GM12878 (cell line): ENCODE data around the gene DYSF. TPM values are rescaled to one million over a fixed set of nuclear protein-coding genes. Genes with fewer than 3 reads are reported as not detected.

Experiments
- ATAC-seq: fragments of 200-7000 bp; cut with Tn5 transposase; 3 replicates; pipeline ENCODE4 v1.9.1; 2020; ENCODE audit warnings: mild to moderate bottlenecking, moderate library complexity
- BruUV-seq: library from RNA; stranded (reverse); fragments of 400-500 nt; replicated peaks from 2 replicates; lab custom pipeline; 2021; lab: Mats Ljungman, UMichigan
- CTCF ChIA-PET: fragments of 300-600 bp; sonication (Branson Sonifier 250); formaldehyde crosslinking; extraction: SDS; loops from one replicate; lab custom pipeline; 2021; ENCODE audit warnings: inconsistent platforms; lab: Yijun Ruan, JAX
- POLR2A ChIA-PET: fragments of 350-600 bp; formaldehyde crosslinking; extraction: SDS; loops from one replicate; lab custom pipeline; 2021; ENCODE audit warnings: inconsistent platforms; lab: Charles Lee
- RAD21 ChIA-PET: fragments of 300-600 bp; sonication (Branson Sonifier 250); formaldehyde crosslinking; loops from one replicate; lab custom pipeline; 2023; ENCODE audit warnings: antibody characterized with exemption; ENCODE audit not compliant: unreplicated experiment; lab: Charles Lee
- SMC1A ChIA-PET: fragments of 300-600 bp; sonication (Branson Sonifier 250); formaldehyde crosslinking; loops from one replicate; lab custom pipeline; 2023; ENCODE audit not compliant: unreplicated experiment, uncharacterized antibody; lab: Charles Lee
- DNase-seq: peaks from one replicate; pipeline ENCODE4 v3.0.0-alpha.2; 2011; ENCODE audit warnings: low read depth, low spot score
- FAIRE-seq: peaks from 3 replicates; lab custom pipeline; 2011; peaks lifted over from hg19 to GRCh38; lab: Jason Lieb, UNC
- H2AFZ ChIP-seq: 2 replicates; pipeline ENCODE4 v1.6.0; 2011; ENCODE audit warnings: low read depth, low read length, control low read depth; ENCODE audit not compliant: control insufficient read depth
- H3K27ac ChIP-seq: 2 replicates; pipeline ENCODE4 v1.5.1; 2011; ENCODE audit warnings: control low read depth; ENCODE audit not compliant: control insufficient read depth, insufficient read depth
- H3K27me3 ChIP-seq, 2 experiments: replicated peaks in 1 of 2; 2 replicates each; pipeline versions ENCODE4 v1.6.0 to v1.6.1; 2011; ENCODE audit warnings: low read length in 1 of 2; ENCODE audit not compliant: control insufficient read depth in 2 of 2, insufficient read depth in 2 of 2
- H3K36me3 ChIP-seq, 2 experiments: 2 replicates each; pipeline ENCODE4 v1.5.1; 2011; ENCODE audit warnings: low read length in 1 of 2; ENCODE audit not compliant: control insufficient read depth in 2 of 2, insufficient read depth in 2 of 2
- H3K4me1 ChIP-seq: 2 replicates; pipeline ENCODE4 v1.6.1; 2011; ENCODE audit warnings: mild to moderate bottlenecking, low read length, moderate library complexity, mixed read lengths; ENCODE audit not compliant: control insufficient read depth, insufficient read depth
- H3K4me2 ChIP-seq: 2 replicates; pipeline ENCODE4 v1.6.0; 2011; ENCODE audit warnings: control low read depth; ENCODE audit not compliant: control insufficient read depth, insufficient read depth
- H3K4me3 ChIP-seq: fragments of 200-600 bp; sonication (generic); 2 replicates; pipeline ENCODE4 v1.5.1; 2016
- H3K79me2 ChIP-seq: 2 replicates; pipeline ENCODE4 v1.6.0; 2011; ENCODE audit warnings: low read length; ENCODE audit not compliant: control insufficient read depth, insufficient read depth
- H3K9ac ChIP-seq: 2 replicates; pipeline ENCODE4 v1.8.0; 2011; ENCODE audit warnings: low read length, control low read depth, mixed read lengths; ENCODE audit not compliant: control insufficient read depth, insufficient read depth
- H3K9me3 ChIP-seq: replicated peaks from 3 replicates; pipeline ENCODE4 v1.5.1; 2011; ENCODE audit warnings: mild to moderate bottlenecking, low read length; ENCODE audit not compliant: control insufficient read depth, insufficient read depth
- H4K20me1 ChIP-seq: 2 replicates; pipeline ENCODE4 v1.6.0; 2011; ENCODE audit not compliant: control insufficient read depth, insufficient read depth
- HDAC2 ChIP-seq: fragments of 200-600 bp; sonication (generic); IDR thresholded peaks from 2 replicates; pipeline ENCODE4 v1.6.1; 2017
- NR2C2 ChIP-seq: IDR thresholded peaks from 2 replicates; pipeline ENCODE4 v1.6.1; 2011; ENCODE audit warnings: borderline replicate concordance, low read depth; ENCODE audit not compliant: control insufficient read depth, insufficient read length
- NR2F1 ChIP-seq: fragments of 450-650 bp; conservative IDR thresholded peaks from 2 replicates; pipeline ENCODE4 v1.6.1; 2017; ENCODE audit warnings: mild to moderate bottlenecking
- PAX5 ChIP-seq: IDR thresholded peaks from 2 replicates; pipeline ENCODE4 v1.6.1; 2011; ENCODE audit warnings: low read depth, low read length, borderline replicate concordance
- SREBF2 ChIP-seq: IDR thresholded peaks from 2 replicates; pipeline ENCODE4 v1.6.1; 2012; ENCODE audit warnings: mild to moderate bottlenecking, low read length
- TCF12 ChIP-seq: IDR thresholded peaks from 2 replicates; pipeline ENCODE4 v1.6.1; 2011; ENCODE audit warnings: low read depth, mild to moderate bottlenecking, low read length
- WGBS: methylation state at CpG from one replicate; pipeline ENCODE4 v1.1.6; 2016; ENCODE audit warnings: low lambda C conversion rate; ENCODE audit not compliant: insufficient replicate concordance, insufficient coverage; ENCODE audit errors: missing lambda C conversion rate; 5-methylcytosine and 5-hydroxymethylcytosine counted together
- in situ Hi-C: fragments of 300-500 bp; cut with MboI; formaldehyde crosslinking; loops from 9 replicates; pipeline ENCODE4 v1.14.3; 2018; ENCODE audit warnings: mixed read lengths
- intact Hi-C: fragments of 100-400 bp; cut with micrococcal nuclease; formaldehyde crosslinking; loops from one replicate; pipeline ENCODE4 v1.14.2; 2022; ENCODE audit not compliant: unreplicated experiment
- polyA plus RNA-seq, 11 experiments: library from polyadenylated mRNA; depleted of rRNA in 4 of 11; unstranded in 6 of 11; stranded (reverse) in 5 of 11; fragments of >200 nt; fragmentation: Nextera tagmentation in 4 of 11; fragmentation: Illumina TruSeq in 1 of 11; extraction: Ambion mirVana in 4 of 11; extraction: Trizol in 1 of 11; gene quantifications; 1 replicate in 1 of 11; 2 replicates in 10 of 11; pipeline versions ENCODE4 v1.2.1 to v1.2.3, GENCODE V29; 2011 to 2016; ENCODE audit warnings: inconsistent platforms in 2 of 11, missing spikeins in 2 of 11, low read depth in 1 of 11
- total RNA-seq, 4 experiments: library from RNA; depleted of rRNA in 3 of 4; stranded (reverse); fragments of >200 nt in 3 of 4; fragmentation: Illumina TruSeq in 1 of 4; extraction: Trizol in 1 of 4; gene quantifications; 2 replicates each; pipeline versions ENCODE4 v1.2.1 to v1.2.3, GENCODE V29; 2013 to 2021
- TF ChIP-seq, protein P1 (sequence below): IDR thresholded peaks from 2 replicates; pipeline ENCODE4 v1.6.1; 2012; ENCODE audit warnings: improper control_type of control experiment, low read depth, low read length; ENCODE audit not compliant: insufficient replicate concordance
- TF ChIP-seq, protein P2 (sequence below): fragments of 450-650 bp; conservative IDR thresholded peaks from 2 replicates; pipeline ENCODE4 v1.6.1; 2017; ENCODE audit warnings: mild to moderate bottlenecking, moderate library complexity
- TF ChIP-seq, protein P3 (sequence below): fragments of 450-650 bp; IDR thresholded peaks from 2 replicates; pipeline ENCODE4 v1.6.1; 2018; ENCODE audit warnings: borderline replicate concordance, mild to moderate bottlenecking; ENCODE audit not compliant: partially characterized antibody

The DYSF gene
- total and polyA plus RNA-seq, 10 of the 15 experiments (the other 5 are each of a cell fraction or from before 2014, with no cell fraction given), result under 0.01 to 0.15 (median 0.03) TPM; not detected in 7

DNA sequence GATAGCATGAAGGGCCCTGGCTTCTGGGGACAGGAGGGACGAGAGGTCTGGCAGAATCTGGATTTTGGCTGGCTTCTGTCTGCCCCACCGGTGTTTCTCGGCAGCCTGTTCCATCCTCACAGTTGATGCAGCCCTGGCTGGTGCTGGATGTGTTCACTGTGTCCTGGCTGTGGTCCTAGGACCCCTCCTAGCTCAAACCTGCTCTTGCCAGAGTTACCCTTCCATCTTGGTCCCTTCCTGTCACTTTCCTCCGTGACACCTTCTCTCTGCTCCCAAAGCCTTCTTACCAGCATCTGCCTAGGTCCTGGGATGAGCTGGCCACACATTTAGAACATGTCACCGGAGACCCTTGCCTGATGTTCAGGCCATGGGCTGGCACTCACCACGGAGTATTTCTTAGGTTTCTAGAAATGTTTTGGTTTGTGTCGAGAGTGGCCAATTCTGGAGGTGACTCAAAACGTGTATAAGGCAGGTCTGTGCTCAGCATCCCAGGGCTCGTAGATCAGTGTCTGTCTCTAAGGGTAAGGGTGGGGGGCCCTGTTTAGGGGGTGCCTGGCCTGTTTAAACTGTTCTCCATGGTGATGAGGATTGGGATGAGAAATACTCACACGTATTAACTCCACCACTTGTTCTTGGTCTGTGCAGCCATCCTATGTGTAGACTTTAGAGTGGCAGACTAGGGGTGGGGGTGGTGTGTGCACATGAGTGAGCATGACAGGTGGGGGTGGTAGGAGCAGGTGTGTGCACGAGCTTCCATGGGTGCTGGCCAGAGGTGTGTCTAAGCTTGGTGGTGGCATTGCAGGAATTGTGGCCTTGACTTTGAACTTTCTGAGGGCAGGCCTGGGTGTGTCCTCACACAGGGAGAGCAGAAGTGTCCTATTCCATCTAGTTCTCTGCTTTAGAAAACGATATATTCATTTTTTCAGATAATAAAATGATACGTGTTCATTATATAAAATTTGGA lies 162.7 kb downstream of the DYSF start (continued):
- TF ChIP-seq, protein P1, sequence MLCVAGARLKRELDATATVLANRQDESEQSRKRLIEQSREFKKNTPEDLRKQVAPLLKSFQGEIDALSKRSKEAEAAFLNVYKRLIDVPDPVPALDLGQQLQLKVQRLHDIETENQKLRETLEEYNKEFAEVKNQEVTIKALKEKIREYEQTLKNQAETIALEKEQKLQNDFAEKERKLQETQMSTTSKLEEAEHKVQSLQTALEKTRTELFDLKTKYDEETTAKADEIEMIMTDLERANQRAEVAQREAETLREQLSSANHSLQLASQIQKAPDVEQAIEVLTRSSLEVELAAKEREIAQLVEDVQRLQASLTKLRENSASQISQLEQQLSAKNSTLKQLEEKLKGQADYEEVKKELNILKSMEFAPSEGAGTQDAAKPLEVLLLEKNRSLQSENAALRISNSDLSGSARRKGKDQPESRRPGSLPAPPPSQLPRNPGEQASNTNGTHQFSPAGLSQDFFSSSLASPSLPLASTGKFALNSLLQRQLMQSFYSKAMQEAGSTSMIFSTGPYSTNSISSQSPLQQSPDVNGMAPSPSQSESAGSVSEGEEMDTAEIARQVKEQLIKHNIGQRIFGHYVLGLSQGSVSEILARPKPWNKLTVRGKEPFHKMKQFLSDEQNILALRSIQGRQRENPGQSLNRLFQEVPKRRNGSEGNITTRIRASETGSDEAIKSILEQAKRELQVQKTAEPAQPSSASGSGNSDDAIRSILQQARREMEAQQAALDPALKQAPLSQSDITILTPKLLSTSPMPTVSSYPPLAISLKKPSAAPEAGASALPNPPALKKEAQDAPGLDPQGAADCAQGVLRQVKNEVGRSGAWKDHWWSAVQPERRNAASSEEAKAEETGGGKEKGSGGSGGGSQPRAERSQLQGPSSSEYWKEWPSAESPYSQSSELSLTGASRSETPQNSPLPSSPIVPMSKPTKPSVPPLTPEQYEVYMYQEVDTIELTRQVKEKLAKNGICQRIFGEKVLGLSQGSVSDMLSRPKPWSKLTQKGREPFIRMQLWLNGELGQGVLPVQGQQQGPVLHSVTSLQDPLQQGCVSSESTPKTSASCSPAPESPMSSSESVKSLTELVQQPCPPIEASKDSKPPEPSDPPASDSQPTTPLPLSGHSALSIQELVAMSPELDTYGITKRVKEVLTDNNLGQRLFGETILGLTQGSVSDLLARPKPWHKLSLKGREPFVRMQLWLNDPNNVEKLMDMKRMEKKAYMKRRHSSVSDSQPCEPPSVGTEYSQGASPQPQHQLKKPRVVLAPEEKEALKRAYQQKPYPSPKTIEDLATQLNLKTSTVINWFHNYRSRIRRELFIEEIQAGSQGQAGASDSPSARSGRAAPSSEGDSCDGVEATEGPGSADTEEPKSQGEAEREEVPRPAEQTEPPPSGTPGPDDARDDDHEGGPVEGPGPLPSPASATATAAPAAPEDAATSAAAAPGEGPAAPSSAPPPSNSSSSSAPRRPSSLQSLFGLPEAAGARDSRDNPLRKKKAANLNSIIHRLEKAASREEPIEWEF, result no peak
- TF ChIP-seq PAX5, result no peak
- TF ChIP-seq TCF12, result no peak
- TF ChIP-seq SREBF2, result no peak

DNA sequence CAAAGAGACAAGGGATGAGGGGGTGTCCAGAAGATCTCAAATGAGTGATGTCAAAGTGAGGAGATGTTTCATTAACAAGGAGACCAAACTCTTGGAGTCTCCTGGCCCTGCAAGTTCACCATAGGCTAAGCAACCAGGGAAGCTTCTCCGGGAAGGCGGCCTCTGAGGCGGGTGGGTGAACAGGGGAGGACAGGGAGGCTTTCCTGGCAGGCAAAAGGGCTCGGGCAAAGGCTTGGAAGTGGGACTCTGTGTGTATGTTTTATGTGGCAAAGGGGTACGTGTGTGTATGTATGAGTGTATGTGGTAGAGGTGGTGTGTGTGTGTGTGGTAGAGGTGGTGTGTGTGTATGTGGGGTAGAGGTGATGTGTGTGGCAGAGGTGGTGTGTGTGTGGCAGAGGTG lies 163.9 kb downstream of the DYSF start:
- Histone ChIP-seq H3K36me3 (no peaks in the 10 kb centered on the region), H3K27ac (no peak overlapping the region), H3K4me3 (no peak overlapping the region), H2AFZ (no peak overlapping the region), H3K4me1 (no peaks in the 10 kb centered on the region), H3K27me3 (no peaks in the 10 kb centered on the region), H3K9me3 (no peaks in the 10 kb centered on the region), H3K4me2 (no peak overlapping the region), H3K79me2 (no peaks in the 10 kb centered on the region), H4K20me1 (no peaks in the 10 kb centered on the region), H3K9ac (no peak overlapping the region)
- RAD21 ChIA-PET, result no interaction called here
- WGBS, result 38% methylated on average over 5 of the region's 5 CpGs
- FAIRE-seq, result no peak
- CTCF ChIA-PET, result no interaction called here
- POLR2A ChIA-PET, result no interaction called here
- no peak for DNase-seq
- intact Hi-C loops (no loop called here), in situ Hi-C loops (no loop called here)
- no TSS peak for BruUV-seq
- SMC1A ChIA-PET, result no interaction called here
- ATAC-seq, result no peak
- no peak for TF ChIP-seq HDAC2
- TF ChIP-seq, protein P2, sequence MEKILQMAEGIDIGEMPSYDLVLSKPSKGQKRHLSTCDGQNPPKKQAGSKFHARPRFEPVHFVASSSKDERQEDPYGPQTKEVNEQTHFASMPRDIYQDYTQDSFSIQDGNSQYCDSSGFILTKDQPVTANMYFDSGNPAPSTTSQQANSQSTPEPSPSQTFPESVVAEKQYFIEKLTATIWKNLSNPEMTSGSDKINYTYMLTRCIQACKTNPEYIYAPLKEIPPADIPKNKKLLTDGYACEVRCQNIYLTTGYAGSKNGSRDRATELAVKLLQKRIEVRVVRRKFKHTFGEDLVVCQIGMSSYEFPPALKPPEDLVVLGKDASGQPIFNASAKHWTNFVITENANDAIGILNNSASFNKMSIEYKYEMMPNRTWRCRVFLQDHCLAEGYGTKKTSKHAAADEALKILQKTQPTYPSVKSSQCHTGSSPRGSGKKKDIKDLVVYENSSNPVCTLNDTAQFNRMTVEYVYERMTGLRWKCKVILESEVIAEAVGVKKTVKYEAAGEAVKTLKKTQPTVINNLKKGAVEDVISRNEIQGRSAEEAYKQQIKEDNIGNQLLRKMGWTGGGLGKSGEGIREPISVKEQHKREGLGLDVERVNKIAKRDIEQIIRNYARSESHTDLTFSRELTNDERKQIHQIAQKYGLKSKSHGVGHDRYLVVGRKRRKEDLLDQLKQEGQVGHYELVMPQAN, result no peak
- no peak for TF ChIP-seq NR2C2
- no peak for TF ChIP-seq NR2F1
- TF ChIP-seq, protein P3, sequence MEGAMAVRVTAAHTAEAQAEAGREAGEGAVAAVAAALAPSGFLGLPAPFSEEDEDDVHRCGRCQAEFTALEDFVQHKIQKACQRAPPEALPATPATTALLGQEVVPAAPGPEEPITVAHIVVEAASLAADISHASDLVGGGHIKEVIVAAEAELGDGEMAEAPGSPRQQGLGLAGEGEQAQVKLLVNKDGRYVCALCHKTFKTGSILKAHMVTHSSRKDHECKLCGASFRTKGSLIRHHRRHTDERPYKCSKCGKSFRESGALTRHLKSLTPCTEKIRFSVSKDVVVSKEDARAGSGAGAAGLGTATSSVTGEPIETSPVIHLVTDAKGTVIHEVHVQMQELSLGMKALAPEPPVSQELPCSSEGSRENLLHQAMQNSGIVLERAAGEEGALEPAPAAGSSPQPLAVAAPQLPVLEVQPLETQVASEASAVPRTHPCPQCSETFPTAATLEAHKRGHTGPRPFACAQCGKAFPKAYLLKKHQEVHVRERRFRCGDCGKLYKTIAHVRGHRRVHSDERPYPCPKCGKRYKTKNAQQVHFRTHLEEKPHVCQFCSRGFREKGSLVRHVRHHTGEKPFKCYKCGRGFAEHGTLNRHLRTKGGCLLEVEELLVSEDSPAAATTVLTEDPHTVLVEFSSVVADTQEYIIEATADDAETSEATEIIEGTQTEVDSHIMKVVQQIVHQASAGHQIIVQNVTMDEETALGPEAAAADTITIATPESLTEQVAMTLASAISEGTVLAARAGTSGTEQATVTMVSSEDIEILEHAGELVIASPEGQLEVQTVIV, result no peak
